Measurements from ENCODE around the gene CYTH1. TPM values are rescaled to one million over a fixed set of nuclear protein-coding genes. Genes with fewer than 3 reads are reported as not detected.

The CYTH1 gene
- total and polyA plus RNA-seq, 10 of the 15 experiments (the other 5 are each of a cell fraction or from before 2014, with no cell fraction given) = 6.6 to 188 (median 145) TPM

- TF ChIP-seq IKZF1 (conservative IDR thresholded peaks at IDR 0.05) (no peak; the same call in 1 of the 2 replicates), JUNB (IDR thresholded peaks at IDR 0.05) (no peak), FOXK2 (IDR thresholded peaks at IDR 0.05) (no peak), MYC (IDR thresholded peaks at IDR 0.05; ENCODE audit: insufficient read depth, insufficient read length, insufficient replicate concordance, low read length, severe bottlenecking) (no peak), ETV6 (conservative IDR thresholded peaks at IDR 0.05 in 1 of 2, IDR thresholded peaks at IDR 0.05 in 1 of 2; ENCODE audit: borderline replicate concordance in 1 of 2, low read depth in 1 of 2) (peak in 1 of 2 experiments; percentile 42; a peak in 1 of 4 replicates), CHD4 (IDR thresholded peaks at IDR 0.05) (no peak), MEF2B (IDR thresholded peaks at IDR 0.05; ENCODE audit: partially characterized antibody, poor library complexity, severe bottlenecking) (no peak), RCOR1 (conservative IDR thresholded peaks at IDR 0.05; ENCODE audit: low read depth, low read length) (no peak), ZSCAN29 (IDR thresholded peaks at IDR 0.05) (no peak), PML (IDR thresholded peaks at IDR 0.05; ENCODE audit: low read length) (no peak; the same call in 1 of the 2 replicates), MTA2 (IDR thresholded peaks at IDR 0.05; ENCODE audit: low read depth) (no peak), PAX8 (IDR thresholded peaks at IDR 0.05) (no peak), ELK1 (IDR thresholded peaks at IDR 0.05; ENCODE audit: low read depth, low read length) (no peak), GATAD2B (conservative IDR thresholded peaks at IDR 0.05; ENCODE audit: low read depth) (no peak), BHLHE40 (IDR thresholded peaks at IDR 0.05; ENCODE audit: borderline replicate concordance in 1 of 2, low read depth in 2 of 2, low read length in 1 of 2) (peak in 1 of 2 experiments; percentile 33; a peak in 1 of 4 replicates), HDAC6 (IDR thresholded peaks at IDR 0.05; ENCODE audit: unreplicated experiment) (no peak), SUPT20H (IDR thresholded peaks at IDR 0.05; ENCODE audit: borderline replicate concordance, control insufficient read depth, low read depth, low read length) (no peak), GABPA (IDR thresholded peaks at IDR 0.05; ENCODE audit: low read depth) (no peak), IRF3 (IDR thresholded peaks at IDR 0.05) (no peak), WRNIP1 (IDR thresholded peaks at IDR 0.05; ENCODE audit: borderline replicate concordance, low read depth, low read length) (no peak), FOS (IDR thresholded peaks at IDR 0.05; ENCODE audit: borderline replicate concordance, extremely low read depth, insufficient read length) (no peak), SRF (IDR thresholded peaks at IDR 0.05; ENCODE audit: low read depth in 2 of 2, low read length in 2 of 2) (no peak), RB1 (IDR thresholded peaks at IDR 0.05; ENCODE audit: borderline replicate concordance) (no peak), ATF2 (IDR thresholded peaks at IDR 0.05; ENCODE audit: low read length) (peak; percentile 65; the same call in 1 of the 2 replicates), NRF1 (conservative IDR thresholded peaks at IDR 0.05; ENCODE audit: low read depth, low read length) (no peak), HDAC2 (IDR thresholded peaks at IDR 0.05) (no peak), CBX3 (IDR thresholded peaks at IDR 0.05; ENCODE audit: borderline replicate concordance, low read depth) (no peak), PKNOX1 (IDR thresholded peaks at IDR 0.05) (no peak; the same call in 1 of the 2 replicates)
These were observed 33.9 kb downstream of the CYTH1 start (continued) for GRCh38 chr17:78748048-78748729.

Measured in GM12878 (cell line).